ENCODE data around the gene C9orf72.
A peak's percentile ranks its signal among the peaks of the same experiment; 100 is the strongest.

C9orf72 gene

DNA sequence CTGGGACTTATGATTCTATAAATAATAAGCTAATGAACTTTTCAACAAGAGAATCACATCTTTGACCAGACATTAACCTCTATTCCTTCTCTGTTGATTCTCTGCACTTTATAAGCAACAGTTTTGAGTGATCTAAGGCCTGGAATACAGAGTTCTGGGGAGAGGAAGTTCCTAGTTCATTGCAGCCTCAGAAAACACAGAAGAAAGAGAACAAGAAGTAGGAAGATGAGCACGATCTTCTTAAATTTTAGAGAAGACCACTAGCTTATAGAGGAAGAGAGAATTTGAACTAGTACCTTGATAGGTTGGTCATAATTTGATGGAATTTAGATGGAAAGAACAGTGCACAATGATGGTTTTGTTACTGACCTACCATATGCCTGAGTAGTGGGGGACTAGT, 8.5 kb upstream of the C9orf72 start:
- DNase-seq (ENCODE audit: low read depth in 3 of 3): no peak

GRCh38 chr9:27573634-27574590, 631 bp upstream of the C9orf72 start:
- peak; percentile 92 to 99 (median 92) for DNase-seq (ENCODE audit: low read depth in 3 of 3)

DNA sequence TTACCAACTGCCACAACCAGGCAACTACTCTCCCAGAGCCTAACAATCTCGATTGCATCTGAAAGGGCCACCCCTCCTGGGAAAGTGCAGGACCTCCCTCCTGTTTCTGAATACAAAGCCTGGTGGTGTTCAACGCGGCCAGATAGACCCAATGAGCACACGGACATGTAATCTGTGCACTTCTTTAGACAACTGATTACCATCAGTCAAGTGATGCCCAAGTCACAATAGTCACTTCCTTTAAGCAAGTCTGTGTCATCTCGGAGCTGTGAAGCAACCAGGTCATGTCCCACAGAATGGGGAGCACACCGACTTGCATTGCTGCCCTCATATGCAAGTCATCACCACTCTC, 739 bp downstream of the C9orf72 start:
- peak in 2 of 3 experiments; percentile 22 to 42 for DNase-seq (ENCODE audit: low read depth in 3 of 3)

GRCh38 chr9:27572061-27572460, 1.2 kb downstream of the C9orf72 start:
- DNase-seq (ENCODE audit: low read depth in 3 of 3): no peak

GRCh38 chr9:27571011-27571410, 2.3 kb downstream of the C9orf72 start:
- DNase-seq (ENCODE audit: low read depth in 3 of 3): no peak

DNA sequence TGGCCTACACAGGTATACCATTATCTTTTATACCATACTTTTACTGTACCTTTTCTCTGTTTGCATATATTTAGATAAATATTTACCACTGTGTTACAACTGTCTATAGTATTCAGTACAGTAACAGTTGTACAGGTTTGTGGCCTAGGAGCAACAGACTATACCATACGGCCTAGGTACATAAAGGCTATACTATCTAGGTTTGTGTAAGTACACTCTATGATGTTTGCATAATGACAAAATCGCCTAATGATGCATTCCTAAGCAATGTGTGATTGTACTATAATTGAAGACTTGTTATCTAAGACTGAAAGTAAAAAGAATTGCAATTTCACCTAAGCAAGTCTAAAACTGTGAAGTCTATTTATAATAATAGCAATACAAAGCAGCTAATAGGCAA, 3.9 kb downstream of the C9orf72 start:
- no peak for DNase-seq (ENCODE audit: low read depth in 3 of 3)

GRCh38 chr9:27566118-27566517, 7.2 kb downstream of the C9orf72 start:
- no peak for DNase-seq (ENCODE audit: low read depth in 3 of 3)

DNA sequence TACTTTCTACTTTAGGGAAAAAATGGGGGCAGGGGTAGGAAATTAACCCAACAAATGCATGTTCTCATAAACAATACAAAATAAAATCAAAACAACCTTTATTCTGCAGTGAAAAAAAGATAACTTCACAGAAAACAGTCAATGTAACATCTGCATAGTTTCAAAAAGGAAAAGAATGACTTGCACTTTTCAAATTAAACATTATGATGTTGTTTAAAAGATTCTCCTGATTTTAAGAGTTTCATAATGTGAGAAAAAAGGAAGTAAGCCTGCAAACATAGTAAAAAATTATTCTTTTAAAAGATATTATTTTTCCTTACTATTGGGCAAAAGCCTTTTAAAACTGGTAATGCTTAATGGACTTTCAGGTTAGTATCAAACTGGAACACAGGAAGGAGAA, 7.6 kb downstream of the C9orf72 start:
- DNase-seq (ENCODE audit: low read depth in 3 of 3): no peak

DNA sequence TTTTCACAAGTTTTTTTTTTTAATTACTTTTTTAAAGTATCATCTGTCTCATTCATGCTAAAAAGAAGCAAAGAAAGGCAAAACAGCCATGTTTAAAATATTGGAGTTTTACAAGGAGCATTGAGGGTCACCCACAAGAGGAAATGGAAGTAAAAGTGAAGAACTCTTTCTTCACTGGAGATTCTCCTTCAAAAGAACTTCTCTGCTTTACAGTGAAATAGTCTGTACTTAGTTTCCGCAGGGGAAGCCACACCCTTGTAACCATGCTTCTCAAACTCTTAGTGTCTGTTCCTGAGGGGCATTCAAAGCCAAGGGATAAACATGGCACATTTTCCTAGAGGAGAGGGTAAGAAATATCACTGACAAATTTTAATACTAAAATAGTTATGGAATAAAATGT, 8.6 kb downstream of the C9orf72 start:
- no peak for DNase-seq (ENCODE audit: low read depth in 3 of 3)

DNA sequence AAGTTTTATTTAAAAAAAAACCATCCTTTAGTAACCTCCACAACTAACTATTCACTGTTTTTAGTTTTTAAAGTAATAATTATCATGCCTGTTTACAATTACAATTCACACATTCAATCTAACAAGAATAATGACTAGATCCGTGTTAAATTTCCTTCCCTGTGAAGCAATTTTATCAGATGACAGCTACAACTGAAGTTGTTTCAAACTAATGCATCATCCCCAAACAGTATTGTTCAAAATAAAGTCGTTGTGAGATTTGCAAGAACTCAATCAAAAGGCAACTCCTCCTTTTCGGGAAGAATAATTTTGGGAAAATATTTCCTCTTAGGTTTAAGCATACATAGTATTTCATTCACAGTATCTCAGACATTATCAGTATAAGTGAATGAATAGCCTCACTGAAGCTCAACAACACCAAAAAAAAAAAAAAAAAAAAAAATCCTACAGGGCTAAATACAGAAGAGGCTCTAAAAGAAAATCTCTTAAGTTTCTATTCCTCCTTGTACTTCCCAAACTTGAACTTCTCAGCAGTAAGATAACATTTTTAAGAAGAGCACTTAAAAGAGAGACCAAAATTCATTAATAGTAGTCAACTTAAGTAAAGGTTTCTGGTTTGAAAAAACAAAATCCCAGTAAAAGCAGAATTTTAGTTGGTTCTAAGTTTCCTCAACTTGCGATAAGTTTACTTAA, 9.4 kb downstream of the C9orf72 start:
- DNase-seq (ENCODE audit: low read depth in 3 of 3): no peak

- no peak for DNase-seq (ENCODE audit: low read depth in 3 of 3)
Observed at GRCh38 chr9:27561685-27562084, 11.6 kb downstream of the C9orf72 start.

- no peak for DNase-seq (ENCODE audit: low read depth in 3 of 3)
Observed at GRCh38 chr9:27560457-27560856, 12.8 kb downstream of the C9orf72 start.

GRCh38 chr9:27558307-27558706, 15.0 kb downstream of the C9orf72 start:
- DNase-seq (ENCODE audit: low read depth in 3 of 3): no peak

GRCh38 chr9:27556470-27556869, 16.8 kb downstream of the C9orf72 start:
- no peak for DNase-seq (ENCODE audit: low read depth in 3 of 3)

GRCh38 chr9:27554712-27555111, 18.6 kb downstream of the C9orf72 start:
- no peak for DNase-seq (ENCODE audit: low read depth in 3 of 3)

- DNase-seq (ENCODE audit: low read depth in 3 of 3): no peak
Observed at GRCh38 chr9:27549196-27549755, 24.0 kb downstream of the C9orf72 start.

GRCh38 chr9:27548055-27548741, 25.1 kb downstream of the C9orf72 start:
- DNase-seq (ENCODE audit: low read depth in 3 of 3): no peak

GRCh38 chr9:27545471-27545870, 27.8 kb downstream of the C9orf72 start:
- no peak for DNase-seq (ENCODE audit: low read depth in 3 of 3)

DNA sequence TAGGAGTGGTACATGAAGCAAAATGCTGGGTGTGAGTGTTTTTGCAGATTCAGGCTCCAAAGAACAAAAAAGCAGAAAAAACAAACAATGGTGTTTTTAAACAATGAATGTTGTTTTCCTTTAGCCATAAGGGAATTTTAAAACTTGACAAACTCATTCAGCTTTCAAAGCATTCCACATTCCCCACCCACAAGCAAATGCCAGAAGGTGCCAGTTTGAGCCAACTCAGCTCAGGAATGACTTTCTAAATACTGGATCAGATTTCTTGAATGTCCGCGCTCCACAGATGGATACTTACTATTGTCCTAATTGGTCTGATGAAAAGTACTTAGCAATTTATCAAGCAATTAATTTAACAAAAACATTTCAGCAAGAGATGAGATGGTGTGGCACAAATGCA, 30.8 kb downstream of the C9orf72 start:
- DNase-seq (ENCODE audit: low read depth in 3 of 3): no peak

DNA sequence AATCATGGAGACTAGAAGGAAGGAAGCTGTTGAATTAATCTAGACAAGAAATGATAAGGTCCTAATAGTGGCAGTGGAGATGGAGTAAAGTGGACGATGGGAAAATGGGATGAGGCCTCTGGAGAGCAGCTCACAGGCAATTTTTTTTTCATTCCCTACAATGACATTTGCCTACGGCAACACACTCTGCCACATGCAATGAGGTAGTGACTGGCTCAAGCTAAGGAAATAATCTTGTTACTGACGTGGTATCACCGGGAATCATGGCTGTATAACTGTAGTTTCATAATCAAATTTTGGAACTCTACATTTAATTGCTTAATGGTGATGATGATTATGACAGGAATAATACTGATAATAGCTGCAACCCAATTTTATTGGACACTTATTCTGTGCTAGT, 31.5 kb downstream of the C9orf72 start:
- DNase-seq (ENCODE audit: low read depth in 3 of 3): no peak

DNA sequence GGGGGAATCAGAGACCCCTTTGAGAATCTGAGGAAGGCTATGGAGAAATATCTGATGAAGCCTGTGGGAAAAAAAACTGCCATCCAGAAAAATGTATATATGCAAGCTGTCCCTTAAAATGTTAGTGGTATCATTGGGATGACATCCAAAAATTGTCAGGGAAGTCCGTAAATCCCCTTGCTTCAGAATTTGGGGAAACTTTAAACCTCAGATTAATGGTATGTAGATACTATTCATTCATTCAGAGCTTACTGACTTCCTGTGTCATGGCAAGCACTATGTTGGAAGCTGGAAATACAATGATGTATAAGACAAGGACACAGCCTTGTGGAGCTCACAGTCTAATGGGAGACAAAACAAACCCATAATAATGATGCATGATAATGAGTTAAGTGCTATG, 32.8 kb downstream of the C9orf72 start:
- DNase-seq (ENCODE audit: low read depth in 3 of 3): no peak

Data from stimulated activated CD4-positive, alpha-beta T cell treated with anti-CD3 and anti-CD28 coated beads, TNF-alpha, amount 100 ng/mL, for 24 hours (primary cell).